GM12878 (cell line): ENCODE results near the gene CLSTN2. TPM values are rescaled to one million over a fixed set of nuclear protein-coding genes. Genes with fewer than 3 reads are reported as not detected.

Experiments used
- ATAC-seq: fragments of 200-7000 bp; cut with Tn5 transposase; 3 replicates; pipeline ENCODE4 v1.9.1; 2020; ENCODE audit warnings: mild to moderate bottlenecking, moderate library complexity
- BruUV-seq: library from RNA; stranded (reverse); fragments of 400-500 nt; replicated peaks from 2 replicates; lab custom pipeline; 2021; lab: Mats Ljungman, UMichigan
- CTCF ChIA-PET: fragments of 300-600 bp; sonication (Branson Sonifier 250); formaldehyde crosslinking; extraction: SDS; loops from one replicate; lab custom pipeline; 2021; ENCODE audit warnings: inconsistent platforms; lab: Yijun Ruan, JAX
- POLR2A ChIA-PET: fragments of 350-600 bp; formaldehyde crosslinking; extraction: SDS; loops from one replicate; lab custom pipeline; 2021; ENCODE audit warnings: inconsistent platforms; lab: Charles Lee
- RAD21 ChIA-PET: fragments of 300-600 bp; sonication (Branson Sonifier 250); formaldehyde crosslinking; loops from one replicate; lab custom pipeline; 2023; ENCODE audit warnings: antibody characterized with exemption; ENCODE audit not compliant: unreplicated experiment; lab: Charles Lee
- SMC1A ChIA-PET: fragments of 300-600 bp; sonication (Branson Sonifier 250); formaldehyde crosslinking; loops from one replicate; lab custom pipeline; 2023; ENCODE audit not compliant: unreplicated experiment, uncharacterized antibody; lab: Charles Lee
- DNase-seq: peaks from one replicate; pipeline ENCODE4 v3.0.0-alpha.2; 2011; ENCODE audit warnings: low read depth, low spot score
- FAIRE-seq: peaks from 3 replicates; lab custom pipeline; 2011; peaks lifted over from hg19 to GRCh38; lab: Jason Lieb, UNC
- H2AFZ ChIP-seq: 2 replicates; pipeline ENCODE4 v1.6.0; 2011; ENCODE audit warnings: low read depth, low read length, control low read depth; ENCODE audit not compliant: control insufficient read depth
- H3K27ac ChIP-seq: 2 replicates; pipeline ENCODE4 v1.5.1; 2011; ENCODE audit warnings: control low read depth; ENCODE audit not compliant: control insufficient read depth, insufficient read depth
- H3K27me3 ChIP-seq, 2 experiments: replicated peaks in 1 of 2; 2 replicates each; pipeline versions ENCODE4 v1.6.0 to v1.6.1; 2011; ENCODE audit warnings: low read length in 1 of 2; ENCODE audit not compliant: control insufficient read depth in 2 of 2, insufficient read depth in 2 of 2
- H3K36me3 ChIP-seq, 2 experiments: 2 replicates each; pipeline ENCODE4 v1.5.1; 2011; ENCODE audit warnings: low read length in 1 of 2; ENCODE audit not compliant: control insufficient read depth in 2 of 2, insufficient read depth in 2 of 2
- H3K4me1 ChIP-seq: 2 replicates; pipeline ENCODE4 v1.6.1; 2011; ENCODE audit warnings: mild to moderate bottlenecking, low read length, moderate library complexity, mixed read lengths; ENCODE audit not compliant: control insufficient read depth, insufficient read depth
- H3K4me2 ChIP-seq: 2 replicates; pipeline ENCODE4 v1.6.0; 2011; ENCODE audit warnings: control low read depth; ENCODE audit not compliant: control insufficient read depth, insufficient read depth
- H3K4me3 ChIP-seq: fragments of 200-600 bp; sonication (generic); 2 replicates; pipeline ENCODE4 v1.5.1; 2016
- H3K79me2 ChIP-seq: 2 replicates; pipeline ENCODE4 v1.6.0; 2011; ENCODE audit warnings: low read length; ENCODE audit not compliant: control insufficient read depth, insufficient read depth
- H3K9ac ChIP-seq: 2 replicates; pipeline ENCODE4 v1.8.0; 2011; ENCODE audit warnings: low read length, control low read depth, mixed read lengths; ENCODE audit not compliant: control insufficient read depth, insufficient read depth
- H3K9me3 ChIP-seq: replicated peaks from 3 replicates; pipeline ENCODE4 v1.5.1; 2011; ENCODE audit warnings: mild to moderate bottlenecking, low read length; ENCODE audit not compliant: control insufficient read depth, insufficient read depth
- H4K20me1 ChIP-seq: 2 replicates; pipeline ENCODE4 v1.6.0; 2011; ENCODE audit not compliant: control insufficient read depth, insufficient read depth
- ETV6 ChIP-seq, 2 experiments: fragments of 450-650 bp in 1 of 2; IDR thresholded peaks in 1 of 2; conservative IDR thresholded peaks in 1 of 2; 2 replicates each; pipeline ENCODE4 v1.6.1; 2014; ENCODE audit warnings: antibody characterized with exemption in 1 of 2, borderline replicate concordance in 1 of 2, low read depth in 1 of 2, mild to moderate bottlenecking in 1 of 2, moderate library complexity in 1 of 2
- GABPA ChIP-seq: IDR thresholded peaks from 2 replicates; pipeline ENCODE4 v1.6.1; 2014; ENCODE audit warnings: antibody characterized with exemption, low read depth, mild to moderate bottlenecking, inconsistent platforms
- GATAD2B ChIP-seq: fragments of 450-650 bp; conservative IDR thresholded peaks from 2 replicates; pipeline ENCODE4 v1.6.1; 2017; ENCODE audit warnings: low read depth, mild to moderate bottlenecking, moderate library complexity
- IRF4 ChIP-seq: IDR thresholded peaks from 2 replicates; pipeline ENCODE4 v1.6.1; 2011; ENCODE audit warnings: low read depth, low read length
- NFXL1 ChIP-seq: fragments of 450-650 bp; IDR thresholded peaks from 2 replicates; pipeline ENCODE4 v1.6.1; 2017; ENCODE audit warnings: antibody characterized with exemption, mild to moderate bottlenecking, borderline replicate concordance
- PAX8 ChIP-seq: fragments of 450-650 bp; IDR thresholded peaks from 2 replicates; pipeline ENCODE4 v1.6.1; 2017; ENCODE audit warnings: mild to moderate bottlenecking, moderate library complexity
- RCOR1 ChIP-seq: conservative IDR thresholded peaks from 2 replicates; pipeline ENCODE4 v1.6.1; 2012; ENCODE audit warnings: low read depth, low read length, improper control_type of control experiment
- RUNX3 ChIP-seq: IDR thresholded peaks from 2 replicates; pipeline ENCODE4 v1.6.1; 2012; ENCODE audit warnings: low read length, inconsistent platforms
- SMARCA5 ChIP-seq: fragments of 450-650 bp; IDR thresholded peaks from 2 replicates; pipeline ENCODE4 v1.6.1; 2017; ENCODE audit warnings: mild to moderate bottlenecking
- TCF12 ChIP-seq: IDR thresholded peaks from 2 replicates; pipeline ENCODE4 v1.6.1; 2011; ENCODE audit warnings: low read depth, mild to moderate bottlenecking, low read length
- ZNF274 ChIP-seq: IDR thresholded peaks from one replicate; pipeline ENCODE4 v1.8.0; 2011; ENCODE audit not compliant: insufficient read length, insufficient read depth
- ZSCAN29 ChIP-seq: fragments of 450-650 bp; IDR thresholded peaks from 2 replicates; pipeline ENCODE4 v1.6.1; 2017; ENCODE audit warnings: mild to moderate bottlenecking, moderate library complexity
- WGBS: methylation state at CpG from one replicate; pipeline ENCODE4 v1.1.6; 2016; ENCODE audit warnings: low lambda C conversion rate; ENCODE audit not compliant: insufficient replicate concordance, insufficient coverage; ENCODE audit errors: missing lambda C conversion rate; 5-methylcytosine and 5-hydroxymethylcytosine counted together
- in situ Hi-C: fragments of 300-500 bp; cut with MboI; formaldehyde crosslinking; loops from 9 replicates; pipeline ENCODE4 v1.14.3; 2018; ENCODE audit warnings: mixed read lengths
- intact Hi-C: fragments of 100-400 bp; cut with micrococcal nuclease; formaldehyde crosslinking; loops from one replicate; pipeline ENCODE4 v1.14.2; 2022; ENCODE audit not compliant: unreplicated experiment
- polyA plus RNA-seq, 11 experiments: library from polyadenylated mRNA; depleted of rRNA in 4 of 11; unstranded in 6 of 11; stranded (reverse) in 5 of 11; fragments of >200 nt; fragmentation: Nextera tagmentation in 4 of 11; fragmentation: Illumina TruSeq in 1 of 11; extraction: Ambion mirVana in 4 of 11; extraction: Trizol in 1 of 11; gene quantifications; 1 replicate in 1 of 11; 2 replicates in 10 of 11; pipeline versions ENCODE4 v1.2.1 to v1.2.3, GENCODE V29; 2011 to 2016; ENCODE audit warnings: inconsistent platforms in 2 of 11, missing spikeins in 2 of 11, low read depth in 1 of 11
- total RNA-seq, 4 experiments: library from RNA; depleted of rRNA in 3 of 4; stranded (reverse); fragments of >200 nt in 3 of 4; fragmentation: Illumina TruSeq in 1 of 4; extraction: Trizol in 1 of 4; gene quantifications; 2 replicates each; pipeline versions ENCODE4 v1.2.1 to v1.2.3, GENCODE V29; 2013 to 2021

The CLSTN2 gene
- total and polyA plus RNA-seq, 10 of the 15 experiments (the other 5 are each of a cell fraction or from before 2014, with no cell fraction given), result under 0.01 to 0.10 (median under 0.01) TPM; not detected in 5

DNA sequence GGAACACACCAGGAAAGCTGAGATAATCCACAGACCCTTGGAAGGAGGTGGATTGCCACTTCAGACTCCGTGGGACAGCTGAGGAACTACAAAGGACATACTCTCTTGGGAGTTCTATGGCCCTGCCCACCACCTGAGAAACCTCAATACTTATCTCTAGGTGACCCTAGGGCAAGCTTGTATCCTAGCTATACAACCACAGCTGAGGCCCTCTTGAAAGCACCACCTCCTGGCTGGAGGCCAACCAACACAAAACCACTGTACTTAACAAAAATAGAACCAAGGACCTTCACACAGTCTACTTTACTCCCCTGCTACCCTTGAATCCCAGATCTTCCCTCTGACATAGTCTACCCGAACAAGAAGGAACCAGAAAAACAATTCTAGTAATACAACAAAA, 682.1 kb downstream of the CLSTN2 start:
- in situ Hi-C loops, result no loop called here
- Histone ChIP-seq H3K4me2 (no peak overlapping the region), H3K79me2 (no peaks in the 10 kb centered on the region), H3K27me3 (no peaks in the 10 kb centered on the region), H3K9ac (no peak overlapping the region), H2AFZ (no peak overlapping the region), H3K9me3 (no peaks in the 10 kb centered on the region; the same call in 2 of the 3 replicates), H3K4me1 (no peaks in the 10 kb centered on the region), H4K20me1 (no peaks in the 10 kb centered on the region), H3K36me3 (no peaks in the 10 kb centered on the region), H3K27ac (no peak overlapping the region), H3K4me3 (no peak overlapping the region)
- ChIA-PET SMC1A (interaction anchor here (0.6 kb wide), 2 partner anchors 524 to 620 kb away, joined by 3 read pairs; no protein-coding TSS in a partner anchor), CTCF (no interaction called here), POLR2A (no interaction called here), RAD21 (no interaction called here)
- no peak for ATAC-seq
- WGBS, result 18% methylated on average over 2 of the region's 2 CpGs
- no peak for FAIRE-seq
- no TSS peak for BruUV-seq
- DNase-seq, result no peak
- TF ChIP-seq GATAD2B (no peak), IRF4 (no peak), RUNX3 (no peak), ZNF274 (no peak), GABPA (no peak), PAX8 (no peak), ETV6 (conservative IDR thresholded peaks at IDR 0.05 in 1 of 2, IDR thresholded peaks at IDR 0.05 in 1 of 2; ENCODE audit: borderline replicate concordance in 1 of 2, low read depth in 1 of 2) (no peak)
- intact Hi-C loops, result no loop called here

DNA sequence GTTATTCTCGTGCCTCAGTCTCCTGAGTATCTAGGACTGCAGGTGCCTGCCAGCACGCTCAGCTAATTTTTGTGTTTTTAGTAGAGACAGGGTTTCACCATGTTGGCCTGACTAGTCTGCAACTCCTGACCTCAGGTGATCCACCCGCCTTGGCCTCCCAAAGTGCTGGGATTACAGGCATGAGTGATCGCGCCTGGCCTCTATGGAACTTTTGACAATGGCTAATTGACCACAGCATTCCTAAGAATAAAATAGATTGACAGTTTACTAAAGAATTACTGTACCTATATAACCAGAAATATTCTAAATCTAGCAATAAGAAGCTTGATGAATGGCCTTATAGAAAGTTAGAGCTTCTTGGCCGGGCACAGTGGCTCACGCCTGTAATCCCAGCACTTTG, 691.9 kb downstream of the CLSTN2 start:
- in situ Hi-C loops (no loop called here), intact Hi-C loops (no loop called here)
- DNase-seq, result no peak
- H3K79me2 ChIP-seq, result no peaks in the 10 kb centered on the region
- SMC1A ChIA-PET, result no interaction called here
- no peak overlapping the region for H2AFZ ChIP-seq
- no peak for ATAC-seq
- H3K4me3 ChIP-seq, result no peak overlapping the region
- no peak overlapping the region for H3K27ac ChIP-seq
- CTCF ChIA-PET, result interaction anchor here (0.9 kb wide), 1 partner anchor 12 kb away, joined by 4 read pairs; no protein-coding TSS in a partner anchor
- RAD21 ChIA-PET, result no interaction called here
- no peak overlapping the region for H3K9ac ChIP-seq
- no peaks in the 10 kb centered on the region for H3K36me3 ChIP-seq
- no peaks in the 10 kb centered on the region for H3K4me1 ChIP-seq
- TF ChIP-seq NFXL1 (no peak), ZSCAN29 (no peak), RCOR1 (no peak), SMARCA5 (no peak), TCF12 (no peak)
- 42% methylated on average over 7 of the region's 7 CpGs for WGBS
- no peak for FAIRE-seq
- POLR2A ChIA-PET, result no interaction called here
- BruUV-seq, result no TSS peak
- H3K4me2 ChIP-seq, result no peak overlapping the region
- no peaks in the 10 kb centered on the region for H3K9me3 ChIP-seq
- no peaks in the 10 kb centered on the region for H3K27me3 ChIP-seq
- no peaks in the 10 kb centered on the region for H4K20me1 ChIP-seq
